ENCODE data around the gene KCNK10.

Gene KCNK10

DNA sequence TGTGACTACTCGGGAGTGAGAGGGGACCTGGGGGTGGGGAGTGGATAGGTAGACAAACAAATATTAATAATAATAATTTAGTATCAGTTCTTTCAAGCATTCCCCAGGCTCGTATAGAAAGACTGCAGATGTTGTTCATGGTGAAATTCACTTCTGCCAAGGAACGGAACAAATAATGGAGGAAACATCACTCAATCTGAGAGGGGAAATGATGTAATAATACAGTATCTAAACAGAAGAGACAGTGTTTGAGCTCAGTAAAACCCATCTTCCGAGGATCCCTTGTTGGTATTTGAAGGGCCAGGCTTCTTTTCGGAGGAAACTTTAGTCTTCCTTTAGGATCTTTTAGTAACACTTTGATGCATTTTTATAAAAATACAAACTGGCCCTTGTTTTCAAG lies 114.2 kb downstream of the KCNK10 start:
- H3K27ac ChIP-seq (ENCODE audit: low read depth in 2 of 2, low read length in 2 of 2), result no peak overlapping the region
- peaks cover 0 to 2% of the 10 kb centered on the region in 2 donors for H3K4me1 ChIP-seq (ENCODE audit: control insufficient read depth in 2 of 2, insufficient read depth in 2 of 2, low read length in 2 of 2)
- H3K9me3 ChIP-seq (ENCODE audit: control insufficient read depth in 2 of 2, low read length in 2 of 2), result no peaks in the 10 kb centered on the region
- H3K27me3 ChIP-seq (ENCODE audit: control insufficient read depth in 2 of 2, insufficient read depth in 2 of 2, low read length in 2 of 2), result peaks cover 0 to 2% of the 10 kb centered on the region in 2 donors
- no peaks in the 10 kb centered on the region for H3K36me3 ChIP-seq (ENCODE audit: control insufficient read depth in 2 of 2, insufficient read depth in 2 of 2, low read length in 2 of 2)
- no peak overlapping the region for H3K4me3 ChIP-seq (ENCODE audit: low read length in 2 of 2)
- no peak overlapping the region for H3K9ac ChIP-seq (ENCODE audit: low read depth in 1 of 2, low read length in 2 of 2)

GRCh38 chr14:88204221-88204620 lies 118.8 kb downstream of the KCNK10 start:
- H3K9me3 ChIP-seq (ENCODE audit: control insufficient read depth in 2 of 2, low read length in 2 of 2), result no peaks in the 10 kb centered on the region
- no peak overlapping the region for H3K27ac ChIP-seq (ENCODE audit: low read depth in 2 of 2, low read length in 2 of 2)
- H3K36me3 ChIP-seq (ENCODE audit: control insufficient read depth in 2 of 2, insufficient read depth in 2 of 2, low read length in 2 of 2), result no peaks in the 10 kb centered on the region
- peaks cover 9 to 16% of the 10 kb centered on the region in 2 donors for H3K4me1 ChIP-seq (ENCODE audit: control insufficient read depth in 2 of 2, insufficient read depth in 2 of 2, low read length in 2 of 2)
- peaks cover 0 to 2% of the 10 kb centered on the region in 2 donors for H3K27me3 ChIP-seq (ENCODE audit: control insufficient read depth in 2 of 2, insufficient read depth in 2 of 2, low read length in 2 of 2)
- H3K9ac ChIP-seq (ENCODE audit: low read depth in 1 of 2, low read length in 2 of 2), result no peak overlapping the region
- no peak overlapping the region for H3K4me3 ChIP-seq (ENCODE audit: low read length in 2 of 2)

- no peaks in the 10 kb centered on the region for H3K9me3 ChIP-seq (ENCODE audit: control insufficient read depth in 2 of 2, low read length in 2 of 2)
- peaks cover 0 to 2% of the 10 kb centered on the region in 2 donors for H3K27me3 ChIP-seq (ENCODE audit: control insufficient read depth in 2 of 2, insufficient read depth in 2 of 2, low read length in 2 of 2)
- no peaks in the 10 kb centered on the region for H3K36me3 ChIP-seq (ENCODE audit: control insufficient read depth in 2 of 2, insufficient read depth in 2 of 2, low read length in 2 of 2)
These were observed 119.8 kb downstream of the KCNK10 start for GRCh38 chr14:88203291-88203690.

GRCh38 chr14:88202286-88202685 lies 120.8 kb downstream of the KCNK10 start:
- Histone ChIP-seq H3K9me3 (ENCODE audit: control insufficient read depth in 2 of 2, low read length in 2 of 2) (no peaks in the 10 kb centered on the region), H3K27ac (ENCODE audit: low read depth in 2 of 2, low read length in 2 of 2) (no peak overlapping the region), H3K4me3 (ENCODE audit: low read length in 2 of 2) (no peak overlapping the region), H3K4me1 (ENCODE audit: control insufficient read depth in 2 of 2, insufficient read depth in 2 of 2, low read length in 2 of 2) (peaks cover 9 to 16% of the 10 kb centered on the region in 2 donors), H3K36me3 (ENCODE audit: control insufficient read depth in 2 of 2, insufficient read depth in 2 of 2, low read length in 2 of 2) (no peaks in the 10 kb centered on the region), H3K27me3 (ENCODE audit: control insufficient read depth in 2 of 2, insufficient read depth in 2 of 2, low read length in 2 of 2) (peaks cover 0 to 5% of the 10 kb centered on the region in 2 donors), H3K9ac (ENCODE audit: low read depth in 1 of 2, low read length in 2 of 2) (no peak overlapping the region)

More at GRCh38 chr14:88203291-88203690, 119.8 kb downstream of the KCNK10 start:
- H3K27ac ChIP-seq (ENCODE audit: low read depth in 2 of 2, low read length in 2 of 2), result no peak overlapping the region
- peaks cover 9 to 16% of the 10 kb centered on the region in 2 donors for H3K4me1 ChIP-seq (ENCODE audit: control insufficient read depth in 2 of 2, insufficient read depth in 2 of 2, low read length in 2 of 2)
- no peak overlapping the region for H3K9ac ChIP-seq (ENCODE audit: low read depth in 1 of 2, low read length in 2 of 2)
- H3K4me3 ChIP-seq (ENCODE audit: low read length in 2 of 2), result no peak overlapping the region

- Histone ChIP-seq H3K9ac (ENCODE audit: low read depth in 1 of 2, low read length in 2 of 2) (no peak overlapping the region), H3K9me3 (ENCODE audit: control insufficient read depth in 2 of 2, low read length in 2 of 2) (no peaks in the 10 kb centered on the region), H3K27ac (ENCODE audit: low read depth in 2 of 2, low read length in 2 of 2) (no peak overlapping the region), H3K36me3 (ENCODE audit: control insufficient read depth in 2 of 2, insufficient read depth in 2 of 2, low read length in 2 of 2) (no peaks in the 10 kb centered on the region), H3K27me3 (ENCODE audit: control insufficient read depth in 2 of 2, insufficient read depth in 2 of 2, low read length in 2 of 2) (peaks cover 0 to 5% of the 10 kb centered on the region in 2 donors), H3K4me1 (ENCODE audit: control insufficient read depth in 2 of 2, insufficient read depth in 2 of 2, low read length in 2 of 2) (peaks cover 9 to 16% of the 10 kb centered on the region in 2 donors), H3K4me3 (ENCODE audit: low read length in 2 of 2) (no peak overlapping the region)
These were observed 121.2 kb downstream of the KCNK10 start for GRCh38 chr14:88201851-88202250.

DNA sequence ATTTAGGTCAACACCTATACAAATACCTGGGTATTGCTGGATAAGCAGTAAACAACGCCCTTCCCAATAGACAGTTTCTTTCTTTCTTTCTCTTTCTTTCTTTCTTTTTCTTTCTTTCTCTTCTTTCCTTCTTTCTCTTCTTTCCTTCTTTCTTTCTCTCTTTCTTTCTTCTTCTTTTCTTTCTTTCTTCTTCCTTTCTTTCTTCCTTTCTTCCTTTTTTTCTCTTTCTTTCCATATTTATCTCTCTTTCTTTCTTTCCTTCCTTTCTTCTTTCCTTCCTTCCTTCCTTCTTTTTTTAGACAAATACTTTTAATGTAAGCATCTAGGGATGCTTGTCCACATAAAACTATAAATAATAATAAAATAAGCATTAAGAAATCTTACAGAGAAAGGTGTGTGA lies 123.2 kb downstream of the KCNK10 start:
- Histone ChIP-seq H3K9me3 (ENCODE audit: control insufficient read depth in 2 of 2, low read length in 2 of 2) (no peaks in the 10 kb centered on the region), H3K4me3 (ENCODE audit: low read length in 2 of 2) (no peak overlapping the region), H3K4me1 (ENCODE audit: control insufficient read depth in 2 of 2, insufficient read depth in 2 of 2, low read length in 2 of 2) (peaks cover 9 to 16% of the 10 kb centered on the region in 2 donors), H3K36me3 (ENCODE audit: control insufficient read depth in 2 of 2, insufficient read depth in 2 of 2, low read length in 2 of 2) (no peaks in the 10 kb centered on the region), H3K27me3 (ENCODE audit: control insufficient read depth in 2 of 2, insufficient read depth in 2 of 2, low read length in 2 of 2) (peaks cover 0 to 5% of the 10 kb centered on the region in 2 donors), H3K9ac (ENCODE audit: low read depth in 1 of 2, low read length in 2 of 2) (no peak overlapping the region), H3K27ac (ENCODE audit: low read depth in 2 of 2, low read length in 2 of 2) (no peak overlapping the region)

DNA sequence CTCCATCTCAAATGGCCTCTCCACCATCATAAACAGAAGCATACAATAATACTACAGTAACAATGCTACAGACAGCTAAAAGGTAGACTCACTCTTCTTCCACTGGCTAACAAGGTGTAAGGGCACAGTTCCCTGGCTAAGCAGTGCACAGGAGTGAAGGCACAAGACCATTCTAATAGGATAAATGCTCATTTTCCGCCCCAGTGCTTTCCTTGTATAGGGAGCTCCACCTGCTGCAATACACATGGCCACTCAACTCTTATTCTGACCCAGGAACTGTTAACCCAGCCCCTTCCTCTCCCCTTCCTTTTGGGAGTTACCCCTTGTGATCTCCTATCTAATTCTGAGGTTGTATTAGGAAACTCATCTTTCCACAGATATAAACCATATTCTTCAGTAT lies 124.6 kb downstream of the KCNK10 start:
- Histone ChIP-seq H3K9me3 (ENCODE audit: control insufficient read depth in 2 of 2, low read length in 2 of 2) (no peaks in the 10 kb centered on the region), H3K4me1 (ENCODE audit: control insufficient read depth in 2 of 2, insufficient read depth in 2 of 2, low read length in 2 of 2) (peaks cover 4 to 15% of the 10 kb centered on the region in 2 donors), H3K9ac (ENCODE audit: low read depth in 1 of 2, low read length in 2 of 2) (no peak overlapping the region), H3K27me3 (ENCODE audit: control insufficient read depth in 2 of 2, insufficient read depth in 2 of 2, low read length in 2 of 2) (peaks cover 0 to 5% of the 10 kb centered on the region in 2 donors), H3K4me3 (ENCODE audit: low read length in 2 of 2) (no peak overlapping the region), H3K27ac (ENCODE audit: low read depth in 2 of 2, low read length in 2 of 2) (no peak overlapping the region), H3K36me3 (ENCODE audit: control insufficient read depth in 2 of 2, insufficient read depth in 2 of 2, low read length in 2 of 2) (no peaks in the 10 kb centered on the region)

- no peaks in the 10 kb centered on the region for H3K36me3 ChIP-seq (ENCODE audit: control insufficient read depth in 2 of 2, insufficient read depth in 2 of 2, low read length in 2 of 2)
- peaks cover 0 to 5% of the 10 kb centered on the region in 2 donors for H3K27me3 ChIP-seq (ENCODE audit: control insufficient read depth in 2 of 2, insufficient read depth in 2 of 2, low read length in 2 of 2)
- no peaks in the 10 kb centered on the region for H3K9me3 ChIP-seq (ENCODE audit: control insufficient read depth in 2 of 2, low read length in 2 of 2)
- no peak overlapping the region for H3K9ac ChIP-seq (ENCODE audit: low read depth in 1 of 2, low read length in 2 of 2)
- peaks cover 0 to 3% of the 10 kb centered on the region in 2 donors for H3K4me1 ChIP-seq (ENCODE audit: control insufficient read depth in 2 of 2, insufficient read depth in 2 of 2, low read length in 2 of 2)
- H3K27ac ChIP-seq (ENCODE audit: low read depth in 2 of 2, low read length in 2 of 2), result no peak overlapping the region
- no peak overlapping the region for H3K4me3 ChIP-seq (ENCODE audit: low read length in 2 of 2)
These were observed 126.1 kb downstream of the KCNK10 start for GRCh38 chr14:88196925-88197324.

DNA sequence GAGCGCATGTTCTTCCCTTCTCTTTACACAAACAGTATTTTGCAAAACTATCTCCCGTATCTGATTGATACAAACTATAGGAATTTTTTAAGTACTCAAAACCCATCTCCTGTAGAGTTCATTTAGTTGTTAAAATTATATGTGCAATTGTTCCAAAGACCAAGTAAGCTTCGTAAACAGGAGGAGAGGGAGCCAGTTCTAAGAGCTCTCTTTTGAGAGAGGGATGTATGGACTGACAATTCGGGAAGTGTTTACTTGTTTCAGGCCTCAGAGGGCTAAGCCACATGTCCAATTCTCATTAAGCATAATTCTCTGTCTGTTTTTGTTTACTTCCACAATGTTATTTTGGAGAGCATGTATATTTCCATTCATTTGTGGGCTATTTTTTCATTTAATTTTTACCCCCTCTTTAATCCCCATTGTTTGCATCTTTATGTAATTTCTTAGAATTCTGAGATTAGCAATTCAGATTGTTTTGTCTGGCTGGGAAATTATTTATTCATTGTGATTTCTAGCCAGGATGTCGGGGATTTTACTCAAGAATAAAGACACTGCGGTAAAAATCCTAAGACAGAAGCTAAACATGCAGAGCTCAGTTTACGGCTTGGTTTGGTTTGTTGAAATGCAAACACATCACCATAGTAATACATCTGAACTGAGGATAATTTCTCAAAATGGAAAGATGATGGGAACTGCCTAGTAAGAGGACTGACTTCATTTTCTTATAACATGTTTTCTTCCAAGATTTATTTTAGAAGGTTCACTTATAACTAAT lies 126.8 kb downstream of the KCNK10 start:
- Histone ChIP-seq H3K27me3 (ENCODE audit: control insufficient read depth in 2 of 2, insufficient read depth in 2 of 2, low read length in 2 of 2) (peaks cover 0 to 5% of the 10 kb centered on the region in 2 donors), H3K36me3 (ENCODE audit: control insufficient read depth in 2 of 2, insufficient read depth in 2 of 2, low read length in 2 of 2) (no peaks in the 10 kb centered on the region), H3K9ac (ENCODE audit: low read depth in 1 of 2, low read length in 2 of 2) (no peak overlapping the region), H3K9me3 (ENCODE audit: control insufficient read depth in 2 of 2, low read length in 2 of 2) (no peaks in the 10 kb centered on the region), H3K27ac (ENCODE audit: low read depth in 2 of 2, low read length in 2 of 2) (no peak overlapping the region), H3K4me3 (ENCODE audit: low read length in 2 of 2) (no peak overlapping the region), H3K4me1 (ENCODE audit: control insufficient read depth in 2 of 2, insufficient read depth in 2 of 2, low read length in 2 of 2) (peaks cover 0 to 3% of the 10 kb centered on the region in 2 donors)

DNA sequence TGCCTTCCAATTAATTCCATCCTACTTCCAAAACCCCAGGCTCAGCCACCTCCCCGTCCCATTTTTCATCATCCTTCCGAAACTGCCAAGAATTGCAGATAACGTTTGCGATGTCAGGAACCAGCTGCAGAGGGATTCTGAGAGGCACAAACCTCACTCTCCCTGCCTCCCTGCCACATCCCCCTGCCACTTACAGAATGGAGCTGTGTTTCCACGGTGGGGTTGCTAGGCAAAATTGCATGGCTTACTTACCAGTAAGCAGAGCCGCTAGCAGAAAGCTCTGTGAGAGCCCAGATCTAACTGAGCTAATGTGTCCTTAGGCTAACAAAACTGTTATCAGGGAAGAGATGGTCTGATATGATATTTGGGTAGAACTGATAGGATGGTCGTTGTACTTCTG lies 127.4 kb downstream of the KCNK10 start:
- Histone ChIP-seq H3K4me3 (ENCODE audit: low read length in 2 of 2) (no peak overlapping the region), H3K9ac (ENCODE audit: low read depth in 1 of 2, low read length in 2 of 2) (no peak overlapping the region), H3K4me1 (ENCODE audit: control insufficient read depth in 2 of 2, insufficient read depth in 2 of 2, low read length in 2 of 2) (peaks cover 0 to 3% of the 10 kb centered on the region in 2 donors), H3K36me3 (ENCODE audit: control insufficient read depth in 2 of 2, insufficient read depth in 2 of 2, low read length in 2 of 2) (no peaks in the 10 kb centered on the region), H3K27me3 (ENCODE audit: control insufficient read depth in 2 of 2, insufficient read depth in 2 of 2, low read length in 2 of 2) (peaks cover 0 to 5% of the 10 kb centered on the region in 2 donors), H3K9me3 (ENCODE audit: control insufficient read depth in 2 of 2, low read length in 2 of 2) (no peaks in the 10 kb centered on the region), H3K27ac (ENCODE audit: low read depth in 2 of 2, low read length in 2 of 2) (no peak overlapping the region)

Data from mucosa of rectum (tissue), 2 donors.